Lower lobe of right lung (tissue), 2 donors: ENCODE measurements around the gene SWT1. TPM values are rescaled to one million over a fixed set of nuclear protein-coding genes. Genes with fewer than 3 reads are reported as not detected.

Experiments
- ATAC-seq, 2 donors: fragments of 200-7000 bp; cut with Tn5 transposase; one replicate each; pipeline ENCODE4 v1.9.1; 2020 to 2022; ENCODE audit warnings: mild to moderate bottlenecking in 2 of 2, moderate library complexity in 2 of 2
- DNase-seq: peaks from one replicate; pipeline ENCODE4 v3.0.0-alpha.2; 2020
- H3K27ac ChIP-seq: fragments of 200-600 bp; one replicate; pipeline ENCODE4 v1.8.0; 2022
- H3K27me3 ChIP-seq: fragments of 200-600 bp; one replicate; pipeline ENCODE4 v1.8.0; 2022; ENCODE audit warnings: low read depth
- H3K36me3 ChIP-seq: fragments of 200-600 bp; one replicate; pipeline ENCODE4 v1.8.0; 2022; ENCODE audit warnings: mild to moderate bottlenecking
- H3K4me1 ChIP-seq: fragments of 200-600 bp; one replicate; pipeline ENCODE4 v1.8.0; 2022
- H3K4me3 ChIP-seq: fragments of 200-600 bp; one replicate; pipeline ENCODE4 v1.8.0; 2022; ENCODE audit warnings: mild to moderate bottlenecking
- H3K9me3 ChIP-seq: fragments of 200-600 bp; one replicate; pipeline ENCODE4 v1.8.0; 2022
- intact Hi-C: fragments of 100-400 bp; cut with DNase I; formaldehyde crosslinking; loops from one replicate; pipeline ENCODE4 v1.11.0; 2022
- total RNA-seq: library from RNA; stranded (reverse); fragmentation: NEBNext Ultra II Directional; extraction: Animal tissue kit (Norgen Biotek cat#: 25700); gene quantifications from one replicate; pipeline ENCODE4 v1.2.1, GENCODE V29; 2021
- TF ChIP-seq, protein P1 (sequence below): fragments of 200-600 bp; IDR thresholded peaks from one replicate; pipeline ENCODE4 v1.8.0; 2022; ENCODE audit warnings: antibody characterized with exemption, mild to moderate bottlenecking
- donor health status: DM: no; HTN: yes; CAD: no; lungs with severe emphysema.

The SWT1 gene
- total RNA-seq, 1 donor from 2014 or later: 7.4 TPM

DNA sequence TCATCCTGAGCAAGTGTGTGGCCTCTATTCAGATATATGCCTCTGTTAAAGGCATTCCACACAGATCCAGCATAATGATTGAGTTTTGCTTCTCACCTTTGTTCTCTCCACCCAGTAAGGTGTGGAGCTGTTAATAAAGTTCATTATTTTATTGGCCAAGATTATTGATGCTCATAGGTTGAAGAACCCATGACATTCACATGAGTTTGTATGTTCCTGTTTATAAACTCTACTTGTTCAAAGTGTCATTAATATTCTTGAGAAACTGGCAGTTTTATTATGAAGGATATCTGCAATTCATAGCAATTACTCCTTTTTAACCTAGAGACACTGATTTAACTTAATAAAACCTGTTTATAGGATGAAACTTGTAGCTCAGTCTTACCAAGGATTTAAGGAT lies 138.1 kb downstream of the SWT1 start:
- no peaks in the 10 kb centered on the region for H3K9me3 ChIP-seq
- no peak overlapping the region for H3K27ac ChIP-seq
- intact Hi-C loops: no loop called here
- ATAC-seq (no peak), DNase-seq (no peak)
- no peak overlapping the region for H3K4me3 ChIP-seq
- TF ChIP-seq, protein P1, sequence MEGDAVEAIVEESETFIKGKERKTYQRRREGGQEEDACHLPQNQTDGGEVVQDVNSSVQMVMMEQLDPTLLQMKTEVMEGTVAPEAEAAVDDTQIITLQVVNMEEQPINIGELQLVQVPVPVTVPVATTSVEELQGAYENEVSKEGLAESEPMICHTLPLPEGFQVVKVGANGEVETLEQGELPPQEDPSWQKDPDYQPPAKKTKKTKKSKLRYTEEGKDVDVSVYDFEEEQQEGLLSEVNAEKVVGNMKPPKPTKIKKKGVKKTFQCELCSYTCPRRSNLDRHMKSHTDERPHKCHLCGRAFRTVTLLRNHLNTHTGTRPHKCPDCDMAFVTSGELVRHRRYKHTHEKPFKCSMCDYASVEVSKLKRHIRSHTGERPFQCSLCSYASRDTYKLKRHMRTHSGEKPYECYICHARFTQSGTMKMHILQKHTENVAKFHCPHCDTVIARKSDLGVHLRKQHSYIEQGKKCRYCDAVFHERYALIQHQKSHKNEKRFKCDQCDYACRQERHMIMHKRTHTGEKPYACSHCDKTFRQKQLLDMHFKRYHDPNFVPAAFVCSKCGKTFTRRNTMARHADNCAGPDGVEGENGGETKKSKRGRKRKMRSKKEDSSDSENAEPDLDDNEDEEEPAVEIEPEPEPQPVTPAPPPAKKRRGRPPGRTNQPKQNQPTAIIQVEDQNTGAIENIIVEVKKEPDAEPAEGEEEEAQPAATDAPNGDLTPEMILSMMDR: no peak
- H3K4me1 ChIP-seq: no peaks in the 10 kb centered on the region
- H3K27me3 ChIP-seq: no peaks in the 10 kb centered on the region
- peaks cover 66% of the 10 kb centered on the region for H3K36me3 ChIP-seq

DNA sequence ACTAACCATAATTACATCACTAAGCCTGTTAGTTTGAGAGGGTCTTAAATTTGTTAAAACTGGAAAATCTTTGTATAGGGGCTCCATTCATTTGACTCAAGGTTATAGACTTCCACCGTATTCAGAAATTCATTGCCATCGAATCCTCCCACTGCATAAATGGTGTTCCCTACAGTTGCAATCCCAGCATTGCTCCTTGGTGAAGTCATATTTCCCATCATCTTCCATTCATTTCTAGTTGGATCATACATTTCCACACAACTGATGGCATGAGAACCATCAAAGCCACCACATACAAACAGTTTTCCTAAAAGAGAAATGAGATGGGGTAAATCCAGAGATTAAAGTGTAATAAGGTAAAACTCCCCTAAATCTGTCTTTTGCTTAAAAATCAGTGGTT lies 141.0 kb downstream of the SWT1 start:
- no peaks in the 10 kb centered on the region for H3K9me3 ChIP-seq
- H3K36me3 ChIP-seq: peaks cover 94% of the 10 kb centered on the region
- no peaks in the 10 kb centered on the region for H3K27me3 ChIP-seq
- intact Hi-C loops: no loop called here
- no peak for DNase-seq
- no peak overlapping the region for H3K4me3 ChIP-seq
- TF ChIP-seq, protein P1: no peak
- ATAC-seq: no peak
- H3K27ac ChIP-seq: no peak overlapping the region
- H3K4me1 ChIP-seq: no peaks in the 10 kb centered on the region

DNA sequence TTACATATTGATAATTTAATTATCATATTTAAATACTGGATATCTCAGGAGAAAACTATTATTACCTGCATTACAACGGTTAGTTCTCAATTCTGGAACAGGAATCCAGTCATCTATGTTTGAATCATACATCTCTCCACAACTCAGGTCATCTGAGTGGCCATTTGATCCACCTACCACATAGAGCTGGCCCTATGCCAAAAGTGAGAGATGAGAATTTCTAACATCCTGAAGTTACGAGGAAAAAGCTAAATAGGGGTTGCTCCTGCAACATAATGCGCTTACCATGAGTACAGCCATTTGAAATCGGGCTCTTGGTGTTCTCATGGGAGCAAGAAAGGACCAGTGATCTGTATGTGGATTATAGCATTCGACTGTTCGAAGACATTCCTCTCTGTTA lies 143.2 kb downstream of the SWT1 start:
- TF ChIP-seq, protein P1: no peak
- no peak overlapping the region for H3K27ac ChIP-seq
- DNase-seq (no peak), ATAC-seq (no peak)
- H3K4me1 ChIP-seq: no peaks in the 10 kb centered on the region
- no peak overlapping the region for H3K4me3 ChIP-seq
- H3K36me3 ChIP-seq: peaks cover 99% of the 10 kb centered on the region
- intact Hi-C loops: no loop called here
- no peaks in the 10 kb centered on the region for H3K27me3 ChIP-seq
- H3K9me3 ChIP-seq: no peaks in the 10 kb centered on the region

DNA sequence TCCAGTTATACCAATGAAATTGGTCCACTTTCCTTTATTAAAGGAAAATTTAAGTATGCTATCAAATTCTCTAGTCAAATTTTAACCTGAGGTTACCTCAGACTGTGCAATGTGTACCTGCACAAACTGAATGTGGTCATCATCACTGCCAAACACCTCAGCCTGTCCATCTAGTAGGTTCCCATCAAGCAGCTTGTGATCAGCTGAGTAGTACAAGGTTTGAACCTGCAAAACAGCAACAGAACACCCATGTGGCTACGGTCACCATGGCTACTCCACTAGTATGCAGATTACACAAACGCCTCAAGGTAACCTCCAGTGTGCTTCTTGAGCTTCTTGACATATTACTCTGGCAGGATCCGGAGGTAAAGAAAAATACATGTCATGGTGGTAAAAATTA lies 148.5 kb downstream of the SWT1 start:
- no peak overlapping the region for H3K27ac ChIP-seq
- ATAC-seq (no peak), DNase-seq (no peak)
- H3K36me3 ChIP-seq: peaks cover 97% of the 10 kb centered on the region
- no peaks in the 10 kb centered on the region for H3K27me3 ChIP-seq
- peaks cover 4% of the 10 kb centered on the region for H3K4me1 ChIP-seq
- no peak overlapping the region for H3K4me3 ChIP-seq
- no peaks in the 10 kb centered on the region for H3K9me3 ChIP-seq
- intact Hi-C loops: no loop called here
- TF ChIP-seq, protein P1: no peak

DNA sequence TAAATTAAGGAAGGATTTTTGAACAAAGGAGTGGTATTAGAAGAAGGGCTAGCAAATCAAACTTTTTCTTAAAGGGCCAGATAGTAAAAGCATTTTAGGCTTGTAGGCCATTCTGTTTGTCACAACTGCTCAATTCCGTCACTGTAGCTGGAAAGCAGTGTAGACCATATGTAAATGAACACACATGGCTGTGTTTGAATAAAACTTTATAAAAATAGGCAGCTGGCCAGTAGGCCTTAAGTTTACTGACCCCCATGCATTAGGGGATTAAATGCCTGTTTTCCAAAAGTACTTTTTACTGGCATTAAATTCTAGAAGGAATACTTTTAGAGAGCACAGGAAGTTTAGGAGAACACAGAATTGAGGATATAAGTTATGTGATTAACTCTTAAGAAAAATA lies 151.2 kb downstream of the SWT1 start:
- H3K27me3 ChIP-seq: no peaks in the 10 kb centered on the region
- DNase-seq (no peak), ATAC-seq (no peak)
- H3K27ac ChIP-seq: no peak overlapping the region
- H3K4me3 ChIP-seq: no peak overlapping the region
- TF ChIP-seq, protein P1: no peak
- peaks cover 22% of the 10 kb centered on the region for H3K4me1 ChIP-seq
- no peaks in the 10 kb centered on the region for H3K9me3 ChIP-seq
- peaks cover 78% of the 10 kb centered on the region for H3K36me3 ChIP-seq
- intact Hi-C loops: no loop called here

DNA sequence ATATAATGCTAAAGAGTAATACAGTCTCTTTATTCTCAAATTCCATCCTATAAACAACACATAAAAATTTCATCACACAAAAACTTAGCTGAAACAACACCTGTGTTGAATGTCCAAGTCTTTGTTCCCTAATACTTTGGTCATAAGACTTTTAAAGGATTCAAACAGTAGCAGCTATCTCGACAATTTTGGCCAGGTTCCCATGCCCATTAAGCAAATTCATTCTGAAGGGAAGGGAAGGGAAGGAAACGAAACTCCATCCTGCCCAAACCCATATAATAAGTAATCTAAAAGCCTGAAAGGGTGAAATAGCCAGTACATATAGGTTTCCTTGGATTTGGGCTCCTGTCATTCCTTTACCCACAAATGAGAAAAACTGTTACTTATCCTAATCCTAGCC lies 152.6 kb downstream of the SWT1 start:
- Histone ChIP-seq H3K27ac (no peak overlapping the region), H3K36me3 (peaks cover 63% of the 10 kb centered on the region), H3K27me3 (no peaks in the 10 kb centered on the region), H3K4me3 (no peak overlapping the region), H3K4me1 (peaks cover 36% of the 10 kb centered on the region), H3K9me3 (no peaks in the 10 kb centered on the region)
- intact Hi-C loops: no loop called here
- ATAC-seq (no peak), DNase-seq (no peak)
- TF ChIP-seq, protein P1: no peak
